Measurements from ENCODE around the gene PLXNC1. TPM values are rescaled to one million over a fixed set of nuclear protein-coding genes. Genes with fewer than 3 reads are reported as not detected.

Gene PLXNC1
- total RNA-seq, 8 experiments from 2014 or later: 3.6 to 25.4 (median 13.8) TPM

DNA sequence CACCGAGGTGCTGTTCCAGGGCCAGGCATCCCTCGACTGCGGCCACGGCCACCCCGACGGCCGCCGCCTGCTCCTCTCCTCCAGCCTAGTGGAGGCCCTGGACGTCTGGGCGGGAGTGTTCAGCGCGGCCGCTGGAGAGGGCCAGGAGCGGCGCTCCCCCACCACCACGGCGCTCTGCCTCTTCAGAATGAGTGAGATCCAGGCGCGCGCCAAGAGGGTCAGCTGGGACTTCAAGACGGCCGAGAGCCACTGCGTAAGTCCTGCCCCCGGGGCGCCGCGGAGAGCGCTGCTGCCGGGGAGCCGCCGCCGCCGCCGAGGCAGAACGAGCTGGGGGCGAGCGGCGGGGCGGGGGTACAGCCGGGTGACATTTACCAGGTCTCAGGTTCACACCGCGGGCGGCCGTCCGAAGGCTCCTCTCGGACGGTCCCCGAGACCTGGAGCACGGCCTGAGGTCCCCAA, 1.4 kb downstream of the PLXNC1 start:
- Histone ChIP-seq H3K27ac (peak overlapping the region in 1 of 2 donors; percentile 28), H3K4me3 (peak overlapping the region; percentile 53 to 81 (median 61)), H3K4me1 (replicated peaks in 1 of 2) (peaks cover 31 to 41% of the 10 kb centered on the region in 2 donors)
- WGBS, 10 experiments: 0 to 20% (median 1%) methylated on average over 1 to 15 of the region's 49 CpGs; no CpG with 5 or more reads in 7 of the 10 experiments
- ATAC-seq (replicated peaks in 6 of 8): peak in 7 of 8 experiments; percentile 16 to 64 (median 40)
- in situ Hi-C loops (cut with MboI; ENCODE audit: low pct_unique_long_range_greater_than_20kb in 2 of 9, low sequenced_read_pairs in 9 of 9, unreplicated experiment in 9 of 9): loop anchor here in 7 of 9 experiments (10.0 to 25.0 kb wide), 2 partner anchors 385 to 387 kb away; no protein-coding TSS in a partner anchor

DNA sequence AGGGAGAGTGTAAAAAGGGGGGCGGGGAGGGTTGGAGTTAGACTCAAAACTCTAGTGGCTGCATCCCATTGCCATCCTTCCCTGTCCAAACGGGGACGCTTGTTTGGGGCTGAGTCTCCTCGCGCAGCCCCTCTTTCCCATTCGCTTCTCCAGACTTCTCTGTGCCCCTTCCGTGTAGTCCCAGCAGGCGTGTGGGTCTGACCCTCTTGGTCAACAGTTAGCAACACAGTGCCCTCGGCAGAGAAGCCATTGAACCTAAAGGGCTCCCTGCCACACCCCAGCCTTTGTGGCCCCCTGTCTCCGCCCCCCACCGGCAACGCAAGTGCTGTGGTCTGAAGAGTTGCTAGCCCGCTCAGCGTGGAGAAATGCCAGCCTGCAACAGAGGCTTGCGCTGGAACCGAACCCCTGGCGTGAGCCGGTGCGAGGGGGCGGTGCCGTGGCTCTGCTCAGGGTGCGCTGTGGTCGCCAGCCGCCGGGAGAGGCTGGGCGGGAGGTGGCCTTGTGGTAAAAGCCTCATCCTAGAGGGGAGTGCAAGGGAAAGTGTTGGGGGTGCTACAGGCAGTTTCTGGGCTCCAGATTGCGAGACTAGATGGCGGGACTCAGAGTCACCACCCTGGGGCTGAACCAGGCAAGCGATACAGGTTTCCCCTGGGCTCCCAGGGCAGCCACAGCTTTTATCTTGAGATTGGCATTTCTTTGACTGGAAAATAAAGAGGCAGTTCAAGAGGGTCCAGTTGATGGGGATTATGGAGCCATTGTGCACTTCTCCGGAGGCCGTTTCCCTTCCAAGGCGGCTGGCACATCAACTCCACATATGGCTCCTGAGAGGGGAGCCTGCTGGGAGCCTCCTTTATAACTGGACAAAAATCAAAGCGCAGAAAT, 2.1 kb downstream of the PLXNC1 start:
- ATAC-seq (replicated peaks in 6 of 8): peak in 5 of 8 experiments; percentile 1 to 38 (median 29)
- in situ Hi-C loops (cut with MboI; ENCODE audit: low pct_unique_long_range_greater_than_20kb in 2 of 9, low sequenced_read_pairs in 9 of 9, unreplicated experiment in 9 of 9): no loop called here
- 0 to 100% (median 41%) methylated on average over 1 to 5 of the region's 33 CpGs; no CpG with 5 or more reads in 4 of the 10 experiments for WGBS, 10 experiments
- Histone ChIP-seq H3K4me1 (replicated peaks in 1 of 2) (peaks cover 25 to 34% of the 10 kb centered on the region in 2 donors), H3K4me3 (peak overlapping the region; percentile 53 to 81 (median 61)), H3K27ac (no peak overlapping the region)

DNA sequence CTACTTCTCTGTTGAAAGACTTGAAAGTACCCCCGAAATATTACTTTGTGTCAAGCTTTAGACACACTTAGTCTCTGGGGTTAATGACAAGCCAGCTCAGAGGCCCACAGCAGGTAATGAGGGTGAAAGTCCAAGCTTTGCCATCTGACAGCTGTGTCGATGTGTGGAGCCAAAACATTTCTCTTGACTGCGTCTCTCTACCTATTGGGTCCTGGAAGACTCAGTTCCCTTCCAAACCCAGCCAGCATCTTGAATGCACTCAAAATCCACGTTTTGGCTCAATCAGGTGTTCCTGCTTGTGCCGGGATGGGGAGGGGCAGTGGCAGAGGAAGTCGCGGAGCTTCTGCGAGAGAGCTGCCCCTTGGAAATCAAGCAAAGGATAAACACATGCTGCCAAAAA, 3.2 kb downstream of the PLXNC1 start:
- in situ Hi-C loops (cut with MboI; ENCODE audit: low pct_unique_long_range_greater_than_20kb in 2 of 9, low sequenced_read_pairs in 9 of 9, unreplicated experiment in 9 of 9): no loop called here
- no peak overlapping the region for H3K27ac ChIP-seq
- 20 to 80% (median 42%) methylated on average over 1 to 8 of the region's 8 CpGs; no CpG with 5 or more reads in 1 of the 10 experiments for WGBS, 10 experiments
- peak overlapping the region; percentile 53 to 81 (median 61) for H3K4me3 ChIP-seq
- ATAC-seq (replicated peaks in 6 of 8): no peak
- H3K4me1 ChIP-seq (replicated peaks in 1 of 2): peaks cover 16 to 23% of the 10 kb centered on the region in 2 donors

DNA sequence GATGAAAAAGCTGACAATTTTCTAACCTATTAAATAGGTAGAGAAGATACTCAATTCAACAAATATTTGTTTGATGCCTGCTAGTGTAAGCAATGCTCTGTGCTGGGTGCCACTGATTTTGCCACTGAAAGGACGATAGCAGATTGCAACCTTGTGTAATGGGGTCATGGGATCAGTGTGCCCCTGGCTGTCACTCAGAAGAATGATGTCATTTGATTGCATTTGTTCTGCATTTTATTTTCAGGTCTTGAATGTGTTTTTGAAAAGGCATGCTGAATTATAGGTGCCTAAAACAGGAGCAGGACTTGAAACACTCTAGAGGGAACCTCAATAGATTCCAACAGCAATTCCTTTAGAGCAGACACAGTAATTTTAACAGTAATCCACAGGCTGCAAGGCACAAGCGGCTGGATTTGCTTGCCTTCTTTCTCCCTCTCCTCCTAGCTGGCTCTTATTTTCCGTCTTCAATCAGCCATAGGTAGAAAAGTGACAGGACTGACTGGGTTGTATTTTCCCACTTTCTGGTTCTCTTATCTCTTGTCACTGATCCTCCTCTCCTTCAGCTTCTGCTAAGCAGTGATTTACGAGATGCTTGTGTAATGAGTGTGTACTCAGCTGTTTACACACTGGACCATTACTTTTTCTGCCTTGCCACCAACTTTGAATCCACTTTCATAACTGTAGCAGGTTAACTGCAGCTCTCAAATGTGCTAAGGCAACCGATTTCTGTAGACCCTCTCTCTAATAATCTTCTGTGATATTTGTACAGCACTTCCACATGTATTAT, 4.1 kb downstream of the PLXNC1 start:
- peaks cover 16 to 23% of the 10 kb centered on the region in 2 donors for H3K4me1 ChIP-seq (replicated peaks in 1 of 2)
- H3K27ac ChIP-seq: peak overlapping the region in 1 of 2 donors; percentile 29
- peak overlapping the region in 4 of 5 donors; percentile 53 to 81 (median 67) for H3K4me3 ChIP-seq
- 10 to 53% (median 45%) methylated on average over 2 to 5 of the region's 5 CpGs for WGBS, 10 experiments
- no peak for ATAC-seq (replicated peaks in 6 of 8)
- in situ Hi-C loops (cut with MboI; ENCODE audit: low pct_unique_long_range_greater_than_20kb in 2 of 9, low sequenced_read_pairs in 9 of 9, unreplicated experiment in 9 of 9): no loop called here

DNA sequence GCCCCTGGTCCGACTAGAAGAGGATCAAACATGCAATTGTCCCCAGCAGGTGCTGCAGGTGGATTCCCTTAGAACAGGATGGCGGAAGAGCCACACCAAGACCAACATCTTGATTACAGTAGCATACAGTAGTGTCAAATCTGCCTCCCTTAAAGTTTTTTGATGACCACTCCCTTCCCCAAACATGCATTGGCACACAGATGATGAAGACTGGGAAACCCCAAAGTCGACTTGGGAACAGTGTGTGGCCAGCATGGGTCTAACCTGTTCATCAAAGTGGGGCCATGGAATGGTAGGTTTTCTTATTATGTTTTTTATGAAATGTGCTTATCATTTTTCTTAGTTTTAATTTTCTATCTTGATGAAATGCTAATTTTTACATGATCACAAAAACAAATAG, 8.8 kb downstream of the PLXNC1 start:
- Histone ChIP-seq H3K27ac (no peak overlapping the region), H3K4me3 (no peak overlapping the region), H3K4me1 (replicated peaks in 1 of 2) (peaks cover 10 to 12% of the 10 kb centered on the region in 2 donors)
- ATAC-seq (replicated peaks in 6 of 8): no peak
- 0 to 94% (median 71%) methylated on average over 1 to 2 of the region's 3 CpGs; no CpG with 5 or more reads in 5 of the 10 experiments for WGBS, 10 experiments
- in situ Hi-C loops (cut with MboI; ENCODE audit: low pct_unique_long_range_greater_than_20kb in 2 of 9, low sequenced_read_pairs in 9 of 9, unreplicated experiment in 9 of 9): no loop called here

DNA sequence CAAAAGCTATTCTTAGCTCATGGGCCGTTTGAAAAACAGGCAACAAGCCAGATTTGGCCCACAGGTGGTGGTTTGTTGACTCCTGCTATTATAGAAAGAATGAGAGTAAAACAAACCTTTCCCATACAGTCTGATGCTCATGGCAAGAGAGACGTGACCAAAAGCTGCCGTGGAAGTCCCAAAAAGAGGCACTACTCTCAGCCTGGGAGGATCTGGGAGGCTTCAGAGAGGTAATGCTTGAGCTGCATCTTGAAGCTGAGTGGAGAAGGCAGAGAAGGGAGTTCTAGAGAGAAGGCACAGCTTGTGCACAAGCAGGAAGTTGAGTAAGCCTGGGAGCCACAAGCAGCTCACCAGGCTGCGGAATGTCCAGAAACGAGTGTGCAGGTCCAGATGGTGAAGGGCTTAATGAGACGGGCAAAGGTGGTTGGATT, 9.6 kb downstream of the PLXNC1 start:
- WGBS, 10 experiments: 22 to 74% (median 57%) methylated on average over 1 to 4 of the region's 6 CpGs; no CpG with 5 or more reads in 3 of the 10 experiments
- no peak overlapping the region for H3K4me3 ChIP-seq
- H3K27ac ChIP-seq: no peak overlapping the region
- in situ Hi-C loops (cut with MboI; ENCODE audit: low pct_unique_long_range_greater_than_20kb in 2 of 9, low sequenced_read_pairs in 9 of 9, unreplicated experiment in 9 of 9): no loop called here
- ATAC-seq (replicated peaks in 6 of 8): no peak
- H3K4me1 ChIP-seq (replicated peaks in 1 of 2): peaks cover 2 to 4% of the 10 kb centered on the region in 2 donors

DNA sequence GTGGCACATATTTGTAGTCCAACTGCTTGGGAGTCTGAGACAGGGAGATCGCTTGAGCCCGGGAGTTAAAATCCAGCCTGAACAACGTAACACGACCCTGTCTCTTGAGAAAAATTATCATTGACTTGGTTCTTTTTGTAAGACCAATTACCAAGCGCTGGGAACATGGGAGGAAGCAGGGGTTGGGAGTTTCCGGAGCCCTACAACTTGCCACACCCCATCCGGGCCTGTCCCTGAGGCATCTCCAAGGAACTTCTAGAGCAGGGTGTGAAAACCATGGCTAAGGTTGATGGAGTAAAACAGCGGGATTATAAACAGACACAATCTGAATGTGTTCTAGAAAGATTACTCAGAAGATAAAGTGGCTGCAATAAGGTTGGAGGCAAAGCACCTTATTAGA, 10.3 kb downstream of the PLXNC1 start:
- no peak overlapping the region for H3K4me3 ChIP-seq
- no peaks in the 10 kb centered on the region for H3K4me1 ChIP-seq (replicated peaks in 1 of 2)
- no peak overlapping the region for H3K27ac ChIP-seq
- in situ Hi-C loops (cut with MboI; ENCODE audit: low pct_unique_long_range_greater_than_20kb in 2 of 9, low sequenced_read_pairs in 9 of 9, unreplicated experiment in 9 of 9): no loop called here
- WGBS, 10 experiments: 20 to 100% (median 94%) methylated on average over 1 to 8 of the region's 8 CpGs; no CpG with 5 or more reads in 1 of the 10 experiments
- ATAC-seq (replicated peaks in 6 of 8): no peak

DNA sequence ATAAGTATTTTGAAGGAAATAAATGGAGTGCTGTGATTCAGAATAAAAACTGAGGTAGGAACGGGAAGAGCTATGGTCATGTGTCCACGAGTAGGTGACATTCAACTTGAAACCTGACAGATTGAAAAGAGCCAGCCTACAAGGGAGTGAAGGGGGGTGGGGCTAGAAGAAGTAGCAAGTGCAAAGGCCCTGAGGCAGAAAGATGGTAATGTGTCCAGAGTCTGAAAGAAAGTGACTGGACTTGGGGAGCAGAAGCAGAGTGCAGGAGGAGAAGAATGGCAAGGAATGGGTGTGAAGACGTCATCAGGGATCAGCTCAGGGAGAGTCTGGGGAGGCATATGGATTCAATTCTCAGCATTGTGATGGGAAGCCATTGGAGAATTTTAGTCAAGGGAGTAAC, 13.7 kb downstream of the PLXNC1 start:
- no peak for ATAC-seq (replicated peaks in 6 of 8)
- Histone ChIP-seq H3K27ac (no peak overlapping the region), H3K4me1 (replicated peaks in 1 of 2) (peaks cover 10 to 25% of the 10 kb centered on the region in 2 donors), H3K4me3 (no peak overlapping the region)
- in situ Hi-C loops (cut with MboI; ENCODE audit: low pct_unique_long_range_greater_than_20kb in 2 of 9, low sequenced_read_pairs in 9 of 9, unreplicated experiment in 9 of 9): no loop called here
- 20 to 100% (median 94%) methylated on average over 1 to 3 of the region's 3 CpGs for WGBS, 10 experiments

DNA sequence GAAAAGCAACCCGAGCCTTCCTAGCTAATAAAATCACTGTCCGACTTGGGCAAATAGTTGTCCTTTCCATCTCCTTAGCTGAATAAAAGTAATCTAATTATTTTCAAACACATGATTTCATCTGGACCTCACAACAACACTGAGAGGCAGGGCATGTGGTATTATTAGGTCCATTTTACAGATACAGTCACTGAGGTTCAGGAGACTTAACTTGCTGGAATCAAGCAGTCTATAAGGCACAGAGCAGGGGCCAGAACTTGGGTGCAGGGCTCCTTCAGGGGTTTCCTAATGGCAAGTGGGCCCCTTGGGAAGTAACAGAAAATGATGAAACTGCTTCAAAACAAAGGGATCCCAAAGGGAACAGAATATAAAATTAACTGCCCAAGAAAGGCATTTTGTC, 15.5 kb downstream of the PLXNC1 start:
- WGBS, 10 experiments: 84 to 100% (median 100%) methylated on average over 1 to 2 of the region's 2 CpGs; no CpG with 5 or more reads in 5 of the 10 experiments
- in situ Hi-C loops (cut with MboI; ENCODE audit: low pct_unique_long_range_greater_than_20kb in 2 of 9, low sequenced_read_pairs in 9 of 9, unreplicated experiment in 9 of 9): no loop called here
- ATAC-seq (replicated peaks in 6 of 8): no peak
- peaks cover 16 to 25% of the 10 kb centered on the region in 2 donors for H3K4me1 ChIP-seq (replicated peaks in 1 of 2)
- no peak overlapping the region for H3K4me3 ChIP-seq
- H3K27ac ChIP-seq: peak overlapping the region in 1 of 2 donors; percentile 73

DNA sequence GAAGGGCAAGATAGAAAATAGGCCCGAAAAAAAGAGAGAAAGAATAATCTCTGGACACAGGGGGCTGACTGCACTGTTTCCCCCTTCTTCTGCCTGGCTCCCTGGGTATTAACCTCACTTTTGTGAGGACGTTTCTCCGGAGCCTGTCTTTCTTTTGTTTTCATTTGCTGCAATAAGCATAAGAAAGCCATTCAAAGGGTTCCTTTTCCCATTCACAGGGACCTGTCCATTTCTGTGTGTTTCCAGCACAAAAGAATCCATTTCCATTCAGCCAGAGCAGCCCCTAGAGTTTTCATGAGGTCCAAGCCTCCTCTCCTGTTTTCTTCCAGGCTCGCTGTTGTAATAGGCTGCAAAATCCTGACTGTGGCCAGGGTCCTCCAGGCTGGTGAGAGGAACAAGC, 16.8 kb downstream of the PLXNC1 start:
- in situ Hi-C loops (cut with MboI; ENCODE audit: low pct_unique_long_range_greater_than_20kb in 2 of 9, low sequenced_read_pairs in 9 of 9, unreplicated experiment in 9 of 9): no loop called here
- ATAC-seq (replicated peaks in 6 of 8): peak in 5 of 8 experiments; percentile 87 to 93 (median 90)
- WGBS, 10 experiments: 0 to 92% (median 12%) methylated on average over 1 to 4 of the region's 4 CpGs; no CpG with 5 or more reads in 2 of the 10 experiments
- peak overlapping the region; percentile 75 to 78 for H3K27ac ChIP-seq
- peak overlapping the region in 3 of 5 donors; percentile 5 to 11 (median 7) for H3K4me3 ChIP-seq
- H3K4me1 ChIP-seq (replicated peaks in 1 of 2): peaks cover 16 to 25% of the 10 kb centered on the region in 2 donors

DNA sequence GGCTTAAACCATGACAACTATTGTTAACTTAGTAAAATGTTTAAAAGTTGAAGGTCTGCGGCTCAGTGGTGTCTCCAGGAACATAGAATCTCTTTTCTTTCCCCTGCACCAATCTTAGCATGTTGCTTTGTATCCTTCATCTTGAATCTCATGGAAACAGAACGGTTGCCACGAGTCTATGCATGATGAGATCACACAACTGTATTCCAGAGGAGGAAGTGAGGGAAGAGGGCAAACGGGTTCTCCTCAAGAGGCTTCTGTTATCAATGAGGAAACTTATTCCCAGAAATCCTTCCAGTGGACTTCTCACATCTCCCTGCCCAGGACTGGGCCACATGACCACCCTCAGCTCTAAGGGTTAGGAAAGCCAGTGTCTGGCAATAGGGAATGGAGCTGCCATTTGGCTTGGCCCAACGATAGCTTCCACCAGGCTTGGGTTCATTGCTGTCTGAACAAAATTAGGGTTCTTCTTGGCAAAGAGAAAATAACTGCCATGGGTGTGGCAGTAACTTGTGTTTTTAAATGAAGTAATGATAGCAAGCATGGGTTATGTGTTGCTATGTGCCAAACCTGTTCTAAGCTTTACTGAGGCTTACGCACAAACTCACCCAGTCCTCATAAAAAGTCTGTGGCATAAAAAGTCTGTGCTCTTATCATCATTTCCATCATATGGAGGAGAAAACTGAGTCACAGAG, 17.4 kb downstream of the PLXNC1 start:
- in situ Hi-C loops (cut with MboI; ENCODE audit: low pct_unique_long_range_greater_than_20kb in 2 of 9, low sequenced_read_pairs in 9 of 9, unreplicated experiment in 9 of 9): no loop called here
- H3K27ac ChIP-seq: peak overlapping the region; percentile 27 to 75
- 45 to 100% (median 63%) methylated on average over 1 to 5 of the region's 6 CpGs for WGBS, 10 experiments
- ATAC-seq (replicated peaks in 6 of 8): peak in 5 of 8 experiments; percentile 12 to 35 (median 24)
- H3K4me1 ChIP-seq (replicated peaks in 1 of 2): peaks cover 16 to 25% of the 10 kb centered on the region in 2 donors
- H3K4me3 ChIP-seq: no peak overlapping the region

DNA sequence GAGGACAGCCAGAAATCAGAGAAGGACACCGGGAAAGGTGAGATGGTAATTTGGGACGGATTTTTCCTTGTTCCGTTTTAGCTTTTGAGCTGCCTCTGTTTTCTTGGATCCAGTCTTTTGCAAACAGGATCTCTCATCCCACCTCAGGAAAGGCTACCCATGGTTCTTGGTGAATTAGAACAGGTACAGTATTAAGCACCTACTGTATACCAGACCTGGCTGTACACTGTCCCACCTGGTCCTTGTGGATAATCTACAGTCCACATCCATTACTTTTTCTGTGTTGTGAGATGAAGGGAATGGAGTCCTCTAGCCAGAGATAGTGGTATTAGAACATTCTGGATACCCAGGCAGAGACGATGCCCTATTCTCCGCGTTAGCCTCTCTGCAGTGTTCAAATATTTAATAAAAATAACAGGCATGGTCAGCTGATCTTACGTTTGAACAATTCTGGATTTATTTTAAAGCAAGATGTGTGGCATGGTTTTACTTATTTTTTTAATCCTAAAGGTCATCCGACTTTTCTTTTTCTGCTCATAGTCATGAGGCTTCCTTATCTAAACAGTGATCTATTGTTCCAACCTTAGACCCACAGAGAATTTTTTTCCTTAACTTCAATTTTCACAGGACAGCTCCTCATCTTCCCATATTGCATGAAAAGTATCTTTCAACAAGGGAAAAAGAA, 18.8 kb downstream of the PLXNC1 start:
- Histone ChIP-seq H3K4me1 (replicated peaks in 1 of 2) (peaks cover 16 to 25% of the 10 kb centered on the region in 2 donors), H3K4me3 (no peak overlapping the region), H3K27ac (no peak overlapping the region)
- WGBS, 10 experiments: 38 to 100% (median 89%) methylated on average over 1 to 8 of the region's 8 CpGs
- in situ Hi-C loops (cut with MboI; ENCODE audit: low pct_unique_long_range_greater_than_20kb in 2 of 9, low sequenced_read_pairs in 9 of 9, unreplicated experiment in 9 of 9): no loop called here
- no peak for ATAC-seq (replicated peaks in 6 of 8)
